Vagina (tissue), 2 donors: ENCODE data around the gene PSMD4. TPM values are rescaled to one million over a fixed set of nuclear protein-coding genes. Genes with fewer than 3 reads are reported as not detected.
A peak's percentile ranks its signal among the peaks of the same experiment; 100 is the strongest.
"Not testable (repeated sequence)": the region's sequence is repeated elsewhere in the genome, so short reads cannot be mapped to it uniquely, and the experiment has no call there.

Experiments
- DNase-seq, 2 donors: peaks; one replicate each; pipeline ENCODE4 v3.0.0-alpha.2; 2017; ENCODE audit errors: extremely low spot score in 2 of 2
- H3K27ac ChIP-seq: fragments of 200-600 bp; sonication (generic); one replicate; pipeline ENCODE4 v1.5.1; 2019
- H3K27me3 ChIP-seq: fragments of 200-600 bp; sonication (generic); one replicate; pipeline ENCODE4 v1.5.1; 2019
- H3K36me3 ChIP-seq, 2 donors: fragments of 200-600 bp; sonication (generic); one replicate each; pipeline ENCODE4 v1.5.1; 2017 to 2019
- H3K4me1 ChIP-seq: fragments of 200-600 bp; sonication (generic); one replicate; pipeline ENCODE4 v1.5.1; 2019
- H3K4me3 ChIP-seq, 2 donors: fragments of 200-600 bp; sonication (generic); 1 replicate in 1 of 2; 2 replicates in 1 of 2; pipeline ENCODE4 v1.5.1; 2016 to 2019
- H3K9me3 ChIP-seq: fragments of 200-600 bp; sonication (generic); one replicate; pipeline ENCODE4 v1.5.1; 2019
- CTCF ChIP-seq, 3 experiments: fragments of 450-650 bp in 2 of 3; fragments of 200-600 bp in 1 of 3; sonication (generic) in 1 of 3; IDR thresholded peaks; one replicate each; pipeline ENCODE4 v1.5.1; 2017 to 2019; ENCODE audit warnings: antibody characterized with exemption in 3 of 3, mild to moderate bottlenecking in 2 of 3, moderate library complexity in 2 of 3
- POLR2A ChIP-seq, 2 donors: fragments of 450-650 bp; IDR thresholded peaks; one replicate each; pipeline ENCODE4 v1.6.1; 2017; ENCODE audit warnings: antibody characterized with exemption in 2 of 2, mild to moderate bottlenecking in 2 of 2, moderate library complexity in 2 of 2
- POLR2AphosphoS5 ChIP-seq, 2 donors: sonication (generic); formaldehyde crosslinking; IDR thresholded peaks; one replicate each; pipeline ENCODE4 v1.9.0; 2017; ENCODE audit warnings: antibody characterized with exemption in 2 of 2, mild to moderate bottlenecking in 2 of 2, low read depth in 1 of 2; ENCODE audit not compliant: insufficient read depth in 1 of 2
- intact Hi-C: fragments of 100-400 bp; cut with DNase I; formaldehyde crosslinking; loops from one replicate; pipeline ENCODE4 v1.15.1; 2023
- total RNA-seq: library from RNA; depleted of rRNA; stranded (reverse); fragments of >200 nt; gene quantifications from one replicate; pipeline ENCODE4 v1.2.3, GENCODE V29; 2016

The PSMD4 gene
- total RNA-seq, 1 donor from 2014 or later = 118 TPM

DNA sequence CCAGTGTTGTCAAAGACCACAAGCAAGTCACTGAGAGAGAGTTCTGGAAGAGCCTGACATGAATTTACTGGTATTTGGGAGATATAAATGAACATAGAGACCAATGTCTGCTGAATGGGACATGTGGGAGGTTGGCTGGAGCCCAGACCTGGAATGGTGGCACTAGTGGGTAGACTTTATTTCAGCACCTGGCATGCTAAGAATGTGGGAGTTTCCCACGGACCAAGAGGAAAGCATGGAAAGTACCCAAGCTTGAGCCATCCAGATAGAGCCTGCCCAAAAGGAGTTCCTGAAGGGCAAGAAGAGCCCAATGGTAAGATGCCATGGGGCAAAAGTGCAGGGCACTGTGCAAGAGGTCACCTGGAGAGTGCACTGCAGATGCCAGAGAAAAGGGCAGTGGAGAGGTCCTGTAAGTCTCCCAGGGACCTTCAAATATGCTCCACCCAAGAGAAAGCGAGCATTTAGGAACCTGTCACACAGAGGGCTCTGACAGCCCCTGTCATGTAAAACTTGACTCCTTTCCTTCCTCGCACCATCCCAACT, 19.5 kb downstream of the PSMD4 start:
- no peaks in the 10 kb centered on the region for H3K36me3 ChIP-seq
- H3K4me1 ChIP-seq = no peaks in the 10 kb centered on the region
- intact Hi-C loops = no loop called here
- no peak for DNase-seq
- H3K27me3 ChIP-seq = no peaks in the 10 kb centered on the region
- H3K9me3 ChIP-seq = no peaks in the 10 kb centered on the region
- H3K4me3 ChIP-seq = no peak overlapping the region
- TF ChIP-seq CTCF (IDR thresholded peaks at IDR 0.05) (no peak), POLR2AphosphoS5 (IDR thresholded peaks at IDR 0.05; ENCODE audit: insufficient read depth in 1 of 2, low read depth in 1 of 2) (no peak), POLR2A (IDR thresholded peaks at IDR 0.05) (no peak)
- no peak overlapping the region for H3K27ac ChIP-seq

DNA sequence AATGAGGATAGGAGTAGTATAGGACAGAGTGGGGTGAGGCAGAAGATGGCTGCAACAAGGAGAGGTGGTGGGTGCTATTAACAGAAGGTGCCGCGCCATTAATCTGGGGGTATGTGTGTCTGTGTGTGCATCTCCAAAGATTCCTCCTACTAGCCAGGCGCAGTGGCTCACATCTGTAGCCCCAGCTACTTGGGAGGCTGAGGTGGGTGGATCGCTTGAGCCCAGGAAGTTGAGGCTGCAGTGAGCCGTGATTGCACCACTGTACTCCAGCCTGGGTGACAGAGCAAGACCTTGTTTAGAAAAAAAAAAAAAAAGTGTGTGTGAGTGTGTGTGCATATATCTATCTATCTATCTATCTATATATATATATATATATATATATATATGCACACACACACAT, 20.8 kb downstream of the PSMD4 start:
- H3K27ac ChIP-seq, H3K4me1 ChIP-seq, H3K27me3 ChIP-seq, H3K36me3 ChIP-seq, H3K4me3 ChIP-seq, intact Hi-C loops, H3K9me3 ChIP-seq, DNase-seq: not testable (repeated sequence)

GRCh38 chr1:151277249-151277648, 22.7 kb downstream of the PSMD4 start:
- no peak overlapping the region for H3K4me3 ChIP-seq
- intact Hi-C loops = no loop called here
- H3K27ac ChIP-seq = no peak overlapping the region
- H3K27me3 ChIP-seq = no peaks in the 10 kb centered on the region
- no peak for TF ChIP-seq POLR2AphosphoS5 (IDR thresholded peaks at IDR 0.05; ENCODE audit: insufficient read depth in 1 of 2, low read depth in 1 of 2)
- no peak for TF ChIP-seq CTCF (IDR thresholded peaks at IDR 0.05)
- no peak for TF ChIP-seq POLR2A (IDR thresholded peaks at IDR 0.05)
- H3K9me3 ChIP-seq = no peaks in the 10 kb centered on the region
- H3K4me1 ChIP-seq = peaks cover 5% of the 10 kb centered on the region
- H3K36me3 ChIP-seq = no peaks in the 10 kb centered on the region
- DNase-seq = no peak

GRCh38 chr1:151281225-151281968, 26.9 kb downstream of the PSMD4 start:
- Histone ChIP-seq H3K36me3 (peaks cover 0 to 6% of the 10 kb centered on the region in 2 donors), H3K27me3 (no peaks in the 10 kb centered on the region), H3K4me1 (peaks cover 23% of the 10 kb centered on the region), H3K27ac (peak overlapping the region; percentile 96), H3K9me3 (no peaks in the 10 kb centered on the region), H3K4me3 (peak overlapping the region; percentile 52 to 81)
- DNase-seq = peak in 1 of 2 donors; percentile 99
- intact Hi-C loops = loop anchor here (5.0 kb wide), 1 partner anchor 61 kb away; no protein-coding TSS in a partner anchor
- peak in 1 of 3 experiments; percentile 28 for TF ChIP-seq CTCF (IDR thresholded peaks at IDR 0.05)
- TF ChIP-seq POLR2A (IDR thresholded peaks at IDR 0.05) = peak in 1 of 2 donors; percentile 68
- TF ChIP-seq POLR2AphosphoS5 (IDR thresholded peaks at IDR 0.05; ENCODE audit: insufficient read depth in 1 of 2, low read depth in 1 of 2) = peak; percentile 97 to 98

GRCh38 chr1:151281969-151282882, 27.7 kb downstream of the PSMD4 start, which contains the start of gene ZNF687:
Gene ZNF687 (plus strand): TSS chr1:151282299. CDS start chr1:151286292, 3,993 bp downstream.
- H3K9me3 ChIP-seq = no peaks in the 10 kb centered on the region
- peaks cover 23% of the 10 kb centered on the region for H3K4me1 ChIP-seq
- no peaks in the 10 kb centered on the region for H3K27me3 ChIP-seq
- H3K4me3 ChIP-seq = peak within 1 kb of the TSS; percentile 52 to 81
- peak within 1 kb of the TSS; percentile 96 for H3K27ac ChIP-seq
- peaks cover 0 to 14% of the 10 kb centered on the region in 2 donors for H3K36me3 ChIP-seq
- DNase-seq = peak; percentile 100
- TF ChIP-seq POLR2A (IDR thresholded peaks at IDR 0.05) (peak in 1 of 2 donors; percentile 71), CTCF (IDR thresholded peaks at IDR 0.05) (no peak), POLR2AphosphoS5 (IDR thresholded peaks at IDR 0.05; ENCODE audit: insufficient read depth in 1 of 2, low read depth in 1 of 2) (peak; percentile 75 to 83)
- intact Hi-C loops = loop anchor here (1.0 to 5.0 kb wide), 2 partner anchors 45 to 60 kb away; partner anchors contain the start of gene PI4KB
